A673 (cell line): ENCODE data around the gene MBNL2.

Source experiments
- EZH2 ChIP-seq: fragments of 200-600 bp; sonication (generic); IDR thresholded peaks from 2 replicates; pipeline ENCODE4 v1.6.1; 2017; ENCODE audit warnings: borderline replicate concordance, low read depth, mild to moderate bottlenecking, mixed read lengths, antibody characterized with exemption, low read length; ENCODE audit not compliant: poor library complexity, severe bottlenecking
- TF ChIP-seq, protein P1 (sequence below): fragments of 300-800, 200-600 bp; sonication (generic); conservative IDR thresholded peaks from 2 replicates; pipeline ENCODE4 v1.5.1; 2017; ENCODE audit warnings: low read depth, mild to moderate bottlenecking, antibody characterized with exemption, low read length, moderate library complexity, mixed read lengths

DNA sequence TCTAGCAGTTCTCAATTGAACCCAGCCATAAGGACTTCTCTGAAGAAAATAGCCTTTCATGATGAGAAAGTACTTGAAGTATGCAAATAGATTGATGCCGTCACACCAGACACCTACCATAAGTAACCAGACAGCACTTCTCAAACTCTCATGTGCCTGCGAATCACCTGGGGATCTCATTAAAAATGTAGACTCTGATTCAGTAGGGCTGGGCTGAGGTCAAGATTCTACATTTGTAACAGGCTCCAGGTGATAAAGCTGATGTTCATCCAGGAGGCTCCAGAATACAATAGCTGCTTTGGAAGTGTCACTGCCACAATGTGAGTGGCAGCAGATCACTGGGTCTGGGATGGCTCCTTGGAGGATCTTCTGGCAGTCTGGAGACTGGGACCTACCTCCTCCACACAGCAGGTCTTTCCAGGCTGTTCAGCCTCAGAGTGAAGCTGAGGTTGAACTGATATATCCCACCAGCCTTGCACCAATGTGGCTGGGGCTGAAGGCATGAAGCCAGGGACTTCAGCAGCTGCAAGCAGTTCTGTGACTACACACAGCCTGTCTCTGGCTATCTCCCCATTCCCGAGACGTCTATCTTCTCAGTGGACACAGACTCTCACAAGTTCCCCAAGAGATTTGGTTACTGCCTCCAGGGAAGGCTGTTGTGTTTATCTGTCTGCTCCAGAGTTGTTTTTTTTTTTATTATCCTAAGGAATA lies 9.1 kb downstream of the MBNL2 start:
- no peak for TF ChIP-seq EZH2
- TF ChIP-seq, protein P1, sequence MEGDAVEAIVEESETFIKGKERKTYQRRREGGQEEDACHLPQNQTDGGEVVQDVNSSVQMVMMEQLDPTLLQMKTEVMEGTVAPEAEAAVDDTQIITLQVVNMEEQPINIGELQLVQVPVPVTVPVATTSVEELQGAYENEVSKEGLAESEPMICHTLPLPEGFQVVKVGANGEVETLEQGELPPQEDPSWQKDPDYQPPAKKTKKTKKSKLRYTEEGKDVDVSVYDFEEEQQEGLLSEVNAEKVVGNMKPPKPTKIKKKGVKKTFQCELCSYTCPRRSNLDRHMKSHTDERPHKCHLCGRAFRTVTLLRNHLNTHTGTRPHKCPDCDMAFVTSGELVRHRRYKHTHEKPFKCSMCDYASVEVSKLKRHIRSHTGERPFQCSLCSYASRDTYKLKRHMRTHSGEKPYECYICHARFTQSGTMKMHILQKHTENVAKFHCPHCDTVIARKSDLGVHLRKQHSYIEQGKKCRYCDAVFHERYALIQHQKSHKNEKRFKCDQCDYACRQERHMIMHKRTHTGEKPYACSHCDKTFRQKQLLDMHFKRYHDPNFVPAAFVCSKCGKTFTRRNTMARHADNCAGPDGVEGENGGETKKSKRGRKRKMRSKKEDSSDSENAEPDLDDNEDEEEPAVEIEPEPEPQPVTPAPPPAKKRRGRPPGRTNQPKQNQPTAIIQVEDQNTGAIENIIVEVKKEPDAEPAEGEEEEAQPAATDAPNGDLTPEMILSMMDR: no peak
